Type B pancreatic cell (in vitro differentiated cells): ENCODE results near the gene TRIM39. TPM values are rescaled to one million over a fixed set of nuclear protein-coding genes. Genes with fewer than 3 reads are reported as not detected.

ENCODE experiments used
- DNase-seq: peaks from one replicate; pipeline ENCODE4 v3.0.0; 2021; ENCODE audit warnings: mixed read lengths; ENCODE audit not compliant: unreplicated experiment; ENCODE audit errors: extremely low spot score
- H3K27ac Mint-ChIP-seq: 2 replicates; pipeline ENCODE4 v1.8.0; 2021; ENCODE audit warnings: mild to moderate bottlenecking, mixed read lengths
- H3K27me3 Mint-ChIP-seq: 2 replicates; pipeline ENCODE4 v1.8.0; 2021; ENCODE audit warnings: mixed read lengths
- H3K36me3 Mint-ChIP-seq: 2 replicates; pipeline ENCODE4 v1.8.0; 2021; ENCODE audit warnings: mixed read lengths
- H3K4me1 Mint-ChIP-seq: one replicate; pipeline ENCODE4 v1.8.0; 2021; ENCODE audit warnings: mixed read lengths; ENCODE audit not compliant: unreplicated experiment
- H3K4me3 Mint-ChIP-seq: 2 replicates; pipeline ENCODE4 v1.8.0; 2021; ENCODE audit warnings: mild to moderate bottlenecking, mixed read lengths
- H3K9me3 Mint-ChIP-seq: 2 replicates; pipeline ENCODE4 v1.8.0; 2021; ENCODE audit warnings: mixed read lengths
- CTCF ChIP-seq: fragments of 200-600 bp; sonication (generic); conservative IDR thresholded peaks from 2 replicates; pipeline ENCODE4 v1.5.0; 2021; ENCODE audit warnings: antibody characterized with exemption, mild to moderate bottlenecking
- total RNA-seq: library from RNA; stranded (reverse); gene quantifications from 2 replicates; pipeline ENCODE4 v1.2.1, GENCODE V29; 2021; ENCODE audit warnings: low replicate concordance

Gene TRIM39
- total RNA-seq, 1 donor from 2014 or later, result 13.7 TPM

- H3K9me3 Mint-ChIP-seq, result peaks cover 8% of the 10 kb centered on the region
- TF ChIP-seq CTCF, result no peak
- H3K36me3 Mint-ChIP-seq, result peaks cover 67% of the 10 kb centered on the region
These were observed 22.7 kb upstream of the TRIM39 start for GRCh38 chr6:30304002-30304401.

DNA sequence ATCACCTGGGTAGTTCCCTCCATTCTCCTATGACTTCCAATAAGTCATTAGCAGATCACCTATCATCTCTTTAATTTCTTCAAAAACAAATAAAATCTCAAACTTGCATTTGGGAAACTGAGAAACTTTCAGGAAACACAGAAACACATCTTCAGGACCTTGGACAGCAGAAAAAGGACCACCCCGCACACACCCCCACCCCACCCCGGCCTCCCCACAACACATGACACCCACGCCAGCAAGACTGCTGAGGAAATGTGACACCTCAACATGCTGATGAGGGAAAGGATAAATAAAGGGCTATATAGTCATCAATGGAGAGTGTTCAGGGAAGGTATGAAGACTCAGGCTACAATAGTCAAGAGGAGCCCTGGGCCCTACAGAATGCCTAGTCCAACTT lies 15.6 kb upstream of the TRIM39 start:
- Mint-ChIP-seq H3K4me1 (peaks cover 5% of the 10 kb centered on the region), H3K36me3 (peaks cover 51% of the 10 kb centered on the region), H3K9me3 (no peaks in the 10 kb centered on the region), H3K27me3 (no peaks in the 10 kb centered on the region), H3K27ac (no peak overlapping the region), H3K4me3 (no peak overlapping the region)
- TF ChIP-seq CTCF, result no peak
- DNase-seq, result no peak

More at GRCh38 chr6:30304002-30304401, 22.7 kb upstream of the TRIM39 start:
- no peak overlapping the region for H3K27ac Mint-ChIP-seq
- H3K4me3 Mint-ChIP-seq, result no peak overlapping the region
- no peak for DNase-seq
- H3K27me3 Mint-ChIP-seq, result no peaks in the 10 kb centered on the region
- no peaks in the 10 kb centered on the region for H3K4me1 Mint-ChIP-seq

GRCh38 chr6:30311671-30312070 lies 15.1 kb upstream of the TRIM39 start:
- Mint-ChIP-seq H3K9me3 (no peaks in the 10 kb centered on the region), H3K27me3 (no peaks in the 10 kb centered on the region), H3K27ac (no peak overlapping the region), H3K4me3 (no peak overlapping the region), H3K36me3 (peaks cover 49% of the 10 kb centered on the region), H3K4me1 (peaks cover 5% of the 10 kb centered on the region)
- TF ChIP-seq CTCF, result no peak
- no peak for DNase-seq

GRCh38 chr6:30312266-30312665 lies 14.5 kb upstream of the TRIM39 start:
- no peak for TF ChIP-seq CTCF
- H3K27ac Mint-ChIP-seq, result no peak overlapping the region
- H3K9me3 Mint-ChIP-seq, result no peaks in the 10 kb centered on the region
- H3K27me3 Mint-ChIP-seq, result no peaks in the 10 kb centered on the region
- peaks cover 5% of the 10 kb centered on the region for H3K4me1 Mint-ChIP-seq
- no peak for DNase-seq
- peaks cover 44% of the 10 kb centered on the region for H3K36me3 Mint-ChIP-seq
- no peak overlapping the region for H3K4me3 Mint-ChIP-seq

GRCh38 chr6:30312676-30313321 lies 13.9 kb upstream of the TRIM39 start:
- Mint-ChIP-seq H3K27me3 (no peaks in the 10 kb centered on the region), H3K4me3 (no peak overlapping the region), H3K27ac (no peak overlapping the region), H3K36me3 (peaks cover 42% of the 10 kb centered on the region), H3K4me1 (peaks cover 7% of the 10 kb centered on the region), H3K9me3 (no peaks in the 10 kb centered on the region)
- DNase-seq, result no peak
- TF ChIP-seq CTCF, result no peak
